Activated CD8-positive, alpha-beta T cell treated with anti-CD3 and anti-CD28 coated beads, Interleukin-2, amount 10 ng/mL, durations not matched to agents 7 days and 5 days (primary cell): Measurements from ENCODE around the gene METTL21C. TPM values are rescaled to one million over a fixed set of nuclear protein-coding genes. Genes with fewer than 3 reads are reported as not detected.

Source experiments
- ATAC-seq: fragments of 150-1000 bp; cut with Tn5 transposase; one replicate; pipeline ENCODE4 v1.10.0; 2021; ENCODE audit warnings: moderate library complexity
- CTCF ChIA-PET: fragments of 350-600 bp; sonication (Branson Sonifier 250); formaldehyde crosslinking; loops from one replicate; lab custom pipeline; 2021; ENCODE audit warnings: antibody characterized with exemption; lab: Charles Lee
- POLR2A ChIA-PET: fragments of 350-600 bp; sonication (Branson Sonifier 250); formaldehyde crosslinking; loops from one replicate; lab custom pipeline; 2021; ENCODE audit warnings: antibody characterized with exemption; lab: Charles Lee
- DNase-seq: peaks from one replicate; pipeline ENCODE4 v3.0.0-alpha.2; 2020
- H3K27ac Mint-ChIP-seq: one replicate; pipeline ENCODE4 v1.8.0; 2021; ENCODE audit warnings: mild to moderate bottlenecking, mixed read lengths
- H3K27me3 Mint-ChIP-seq: one replicate; pipeline ENCODE4 v1.8.0; 2021; ENCODE audit warnings: low read depth, mixed read lengths
- H3K36me3 Mint-ChIP-seq: one replicate; pipeline ENCODE4 v1.8.0; 2021; ENCODE audit warnings: low read depth, mixed read lengths
- H3K4me1 Mint-ChIP-seq: one replicate; pipeline ENCODE4 v1.8.0; 2021; ENCODE audit warnings: low read depth, mixed read lengths
- H3K4me3 Mint-ChIP-seq: one replicate; pipeline ENCODE4 v1.8.0; 2021; ENCODE audit warnings: mild to moderate bottlenecking, mixed read lengths
- H3K9me3 Mint-ChIP-seq: one replicate; pipeline ENCODE4 v1.8.0; 2022; ENCODE audit warnings: mixed read lengths; ENCODE audit not compliant: insufficient read depth
- total RNA-seq, 2 experiments: library from RNA; stranded (reverse); gene quantifications; one replicate each; pipeline ENCODE4 v1.2.3, GENCODE V29; 2021

METTL21C gene
- total RNA-seq = not detected

DNA sequence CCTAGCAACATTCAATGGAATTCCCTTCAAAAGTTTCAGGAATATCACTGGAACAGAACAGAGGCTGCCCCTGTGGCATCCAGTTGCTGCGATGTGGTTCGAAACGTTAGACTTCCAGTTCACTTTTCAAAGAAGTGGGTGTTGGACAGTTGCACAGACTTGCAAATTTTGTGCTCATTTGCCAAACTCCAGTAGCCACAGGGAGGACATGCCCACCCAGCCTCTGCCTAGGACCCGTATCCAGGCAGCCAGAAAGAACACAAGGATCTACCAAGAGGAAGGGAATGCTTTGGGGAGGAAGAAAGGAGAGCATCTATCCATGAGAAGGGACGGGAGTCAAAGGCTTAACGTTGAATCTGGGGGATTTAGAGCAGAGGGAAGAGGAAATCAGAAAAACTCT, at the start of gene METTL21C:
Gene METTL21C (minus strand): TSS at position 108 of the 400 bp plus-strand sequence. CDS start 546 bp downstream, outside the sequence.
- Mint-ChIP-seq H3K4me3 (no peak within 1 kb of the TSS), H3K4me1 (no peaks in the 10 kb centered on the region), H3K27me3 (peaks cover 36% of the 10 kb centered on the region), H3K27ac (no peak within 1 kb of the TSS), H3K9me3 (no peaks in the 10 kb centered on the region), H3K36me3 (no peaks in the 10 kb centered on the region)
- POLR2A ChIA-PET = no interaction called here
- CTCF ChIA-PET = interaction anchor here (0.9 kb wide), 1 partner anchor 13 kb away, joined by 3 read pairs; no protein-coding TSS in a partner anchor
- DNase-seq (no peak), ATAC-seq (no peak)

DNA sequence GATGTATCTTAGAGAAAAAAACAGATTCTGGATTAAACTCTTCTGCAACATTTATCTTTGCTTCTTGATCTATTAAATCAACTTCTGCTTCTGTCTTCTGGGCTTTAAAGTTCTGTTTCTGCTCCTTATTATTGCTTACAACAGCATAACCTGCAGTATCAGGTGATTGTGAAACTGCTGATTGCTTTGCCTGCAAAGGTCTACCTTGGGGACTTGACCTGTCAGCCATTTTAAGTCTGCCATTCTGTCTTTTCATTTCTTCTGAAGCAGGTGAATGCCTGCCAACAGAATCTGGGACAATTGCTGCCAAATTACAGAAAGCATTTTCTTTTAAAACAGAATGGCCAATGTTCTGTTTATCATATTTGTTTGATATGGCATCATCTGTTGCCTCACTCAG, 47.7 kb upstream of the METTL21C start:
- ATAC-seq = no peak

DNA sequence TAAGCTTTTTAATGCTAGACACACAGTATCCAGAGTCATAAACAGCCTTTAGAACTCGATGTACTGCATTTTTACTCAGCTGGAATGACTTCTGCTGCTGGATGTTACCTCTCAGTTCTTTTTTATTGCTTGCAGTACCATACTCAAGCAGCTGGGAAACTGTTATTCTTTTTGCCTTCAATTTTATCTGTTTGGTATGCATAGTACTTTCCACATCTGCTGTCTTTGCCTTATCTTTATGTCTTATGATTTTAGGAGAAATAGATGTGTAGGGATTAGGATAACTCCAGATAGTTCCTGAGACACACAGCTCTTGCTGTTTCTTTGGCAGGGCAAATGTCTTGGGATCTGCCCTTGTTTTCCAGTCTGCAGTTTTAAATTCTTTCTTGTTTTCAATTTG, 47.3 kb upstream of the METTL21C start:
- H3K27me3 Mint-ChIP-seq = peaks cover 38% of the 10 kb centered on the region
- ATAC-seq = no peak
- H3K27ac Mint-ChIP-seq = no peak overlapping the region
- POLR2A ChIA-PET = no interaction called here
- H3K4me1 Mint-ChIP-seq = no peaks in the 10 kb centered on the region
- CTCF ChIA-PET = no interaction called here
- H3K36me3 Mint-ChIP-seq = no peaks in the 10 kb centered on the region
- peaks cover 3% of the 10 kb centered on the region for H3K9me3 Mint-ChIP-seq
- no peak for DNase-seq
- no peak overlapping the region for H3K4me3 Mint-ChIP-seq

More for the DNA sequence above, 47.7 kb upstream of the METTL21C start:
- CTCF ChIA-PET = no interaction called here
- no peaks in the 10 kb centered on the region for H3K36me3 Mint-ChIP-seq
- H3K9me3 Mint-ChIP-seq = peaks cover 3% of the 10 kb centered on the region
- no peak overlapping the region for H3K4me3 Mint-ChIP-seq
- H3K4me1 Mint-ChIP-seq = no peaks in the 10 kb centered on the region
- H3K27me3 Mint-ChIP-seq = peaks cover 40% of the 10 kb centered on the region
- POLR2A ChIA-PET = no interaction called here
- no peak for DNase-seq
- H3K27ac Mint-ChIP-seq = no peak overlapping the region

DNA sequence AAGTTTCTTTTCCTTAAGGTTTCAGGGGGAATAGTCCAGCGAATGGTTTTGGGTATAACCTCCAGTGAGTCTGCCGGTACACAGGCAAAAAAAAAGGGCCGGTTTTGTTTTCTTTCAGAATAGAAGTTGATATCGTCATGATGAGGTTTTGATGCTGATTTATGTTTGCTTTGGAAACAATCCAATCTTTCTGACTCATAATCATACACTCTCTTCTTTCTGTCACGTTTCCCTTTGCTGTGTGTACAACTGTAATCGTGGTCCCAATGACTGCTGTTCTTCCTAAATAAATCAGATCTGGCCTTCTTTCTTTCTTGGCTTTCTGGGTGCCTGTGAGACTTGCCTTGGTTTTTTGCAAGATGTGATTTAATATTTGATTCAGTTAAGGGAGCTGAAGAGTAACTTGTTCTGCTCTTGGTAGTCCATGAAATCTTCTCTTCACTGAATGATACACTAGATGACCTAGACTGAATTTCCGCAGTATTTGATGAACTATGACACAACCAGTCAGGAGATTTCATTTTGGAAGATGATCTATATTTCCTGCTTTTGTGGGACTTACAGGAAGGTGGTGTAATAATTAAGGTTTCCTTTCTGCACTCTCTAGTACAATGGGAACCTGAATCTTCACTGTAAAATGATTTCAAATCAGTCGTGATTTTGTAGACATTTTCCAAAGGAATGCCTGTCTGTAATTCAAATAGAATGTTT, 34.9 kb upstream of the METTL21C start:
- peaks cover 26% of the 10 kb centered on the region for H3K27me3 Mint-ChIP-seq
- no peak overlapping the region for H3K4me3 Mint-ChIP-seq
- H3K27ac Mint-ChIP-seq = no peak overlapping the region
- ATAC-seq = no peak
- CTCF ChIA-PET = no interaction called here
- H3K36me3 Mint-ChIP-seq = no peaks in the 10 kb centered on the region
- DNase-seq = no peak
- H3K9me3 Mint-ChIP-seq = no peaks in the 10 kb centered on the region
- POLR2A ChIA-PET = no interaction called here
- H3K4me1 Mint-ChIP-seq = peaks cover 3% of the 10 kb centered on the region

DNA sequence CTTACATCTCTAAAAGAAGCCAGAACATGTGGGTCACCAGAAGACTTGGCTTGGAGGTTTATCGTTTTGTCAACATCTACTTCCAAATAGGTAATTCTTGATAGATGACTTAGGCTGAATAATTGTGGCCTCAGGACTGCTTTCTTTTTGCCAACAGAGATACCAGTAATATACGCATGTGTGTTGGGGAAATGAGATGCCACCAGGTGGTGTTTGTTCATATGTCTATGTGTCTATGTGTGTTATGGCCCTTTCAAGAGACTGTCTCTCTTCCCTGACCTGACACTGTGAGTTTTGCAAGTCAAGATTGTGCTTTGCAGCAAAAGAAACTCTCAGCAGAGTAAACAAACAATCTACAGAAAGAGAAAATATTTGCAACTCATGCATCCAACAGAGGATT, 31.6 kb upstream of the METTL21C start:
- no peak overlapping the region for H3K4me3 Mint-ChIP-seq
- POLR2A ChIA-PET = no interaction called here

DNA sequence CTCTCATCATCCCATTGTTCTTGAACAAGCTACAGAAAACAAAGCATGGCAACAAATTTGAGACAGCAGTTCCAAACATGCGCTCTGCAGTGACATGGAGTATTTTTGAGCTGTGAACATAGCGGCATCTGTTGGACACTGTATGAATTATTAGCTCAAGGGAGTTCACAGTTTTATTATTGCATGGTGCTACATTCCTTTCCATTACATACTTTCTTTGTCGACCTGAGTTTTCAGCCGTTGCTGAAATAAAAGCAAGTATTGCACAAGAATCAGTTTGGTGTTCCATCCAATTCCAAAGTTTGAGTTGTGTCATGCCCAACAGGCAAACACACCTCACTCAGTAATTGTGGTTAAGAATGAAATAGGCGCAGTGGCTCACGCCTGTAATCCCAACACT, 30.1 kb upstream of the METTL21C start:
- ATAC-seq (peak; percentile 50), DNase-seq (peak; percentile 27)
- Mint-ChIP-seq H3K9me3 (no peaks in the 10 kb centered on the region), H3K36me3 (no peaks in the 10 kb centered on the region), H3K27ac (no peak overlapping the region), H3K27me3 (peaks cover 32% of the 10 kb centered on the region), H3K4me1 (peaks cover 6% of the 10 kb centered on the region), H3K4me3 (no peak overlapping the region)
- ChIA-PET CTCF (interaction anchor here (0.6 to 2.1 kb wide), 10 partner anchors 16 to 169 kb away, joined by 3 to 25 read pairs (median 4); partner anchors contain the start of gene ERCC5), POLR2A (no interaction called here)

More for the DNA sequence above, 31.6 kb upstream of the METTL21C start:
- H3K36me3 Mint-ChIP-seq = no peaks in the 10 kb centered on the region
- H3K27ac Mint-ChIP-seq = no peak overlapping the region
- ATAC-seq = peak; percentile 81
- peak; percentile 47 for DNase-seq
- H3K9me3 Mint-ChIP-seq = no peaks in the 10 kb centered on the region
- CTCF ChIA-PET = interaction anchor here (0.6 to 2.0 kb wide), 2 partner anchors 18 to 140 kb away, joined by 3 to 5 read pairs; no protein-coding TSS in a partner anchor
- peaks cover 41% of the 10 kb centered on the region for H3K27me3 Mint-ChIP-seq
- H3K4me1 Mint-ChIP-seq = peaks cover 6% of the 10 kb centered on the region

DNA sequence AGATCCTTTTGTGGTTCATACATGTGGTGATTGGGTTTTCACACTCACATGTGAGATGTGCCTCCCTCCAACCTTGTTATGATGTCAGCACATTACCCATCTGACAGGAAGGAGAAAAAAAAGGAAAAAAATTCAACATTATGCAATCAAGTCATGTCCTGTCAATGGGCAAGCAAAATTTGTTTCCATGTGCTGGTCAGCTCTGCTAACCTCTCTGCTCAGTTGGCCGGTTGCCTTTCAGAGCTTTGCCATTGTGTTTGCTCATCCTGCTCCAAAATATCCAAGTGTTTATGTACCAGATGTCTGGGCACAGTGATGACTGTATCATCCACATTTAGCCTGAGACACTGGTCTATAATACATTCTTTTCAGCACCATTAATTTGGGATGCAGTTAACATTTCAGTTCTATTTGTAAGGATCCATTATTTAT, 27.0 kb upstream of the METTL21C start:
- DNase-seq (no peak), ATAC-seq (no peak)
- Mint-ChIP-seq H3K36me3 (no peaks in the 10 kb centered on the region), H3K4me1 (peaks cover 3% of the 10 kb centered on the region), H3K27ac (no peak overlapping the region), H3K27me3 (peaks cover 21% of the 10 kb centered on the region), H3K9me3 (no peaks in the 10 kb centered on the region), H3K4me3 (no peak overlapping the region)
- ChIA-PET POLR2A (no interaction called here), CTCF (interaction anchor here (1.1 kb wide), 1 partner anchor 149 kb away, joined by 3 read pairs; no protein-coding TSS in a partner anchor)

DNA sequence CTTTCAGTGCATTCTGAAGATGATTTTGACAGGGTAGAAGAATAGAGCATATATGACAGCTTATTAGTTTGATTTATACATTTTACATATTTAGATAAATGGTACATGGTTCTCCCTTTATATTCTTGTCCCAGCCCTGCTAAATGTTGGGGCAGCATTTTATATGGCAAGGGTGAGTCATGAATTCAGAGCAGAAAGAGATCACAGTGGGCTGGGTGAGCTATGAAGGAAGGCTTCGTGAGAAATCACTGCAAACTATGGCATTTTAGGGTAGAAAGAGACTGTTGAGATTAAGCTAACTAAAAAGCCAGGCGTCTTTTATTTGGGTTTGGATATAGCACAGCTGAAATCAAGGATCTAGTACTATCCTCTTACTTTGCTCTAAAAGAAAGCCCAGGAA, 23.9 kb upstream of the METTL21C start:
- no peaks in the 10 kb centered on the region for H3K36me3 Mint-ChIP-seq
- POLR2A ChIA-PET = no interaction called here
- DNase-seq = no peak
- CTCF ChIA-PET = interaction anchor here (1.3 kb wide), 1 partner anchor 138 kb away, joined by 5 read pairs; no protein-coding TSS in a partner anchor
- ATAC-seq = no peak
- no peak overlapping the region for H3K27ac Mint-ChIP-seq
- H3K9me3 Mint-ChIP-seq = no peaks in the 10 kb centered on the region
- no peak overlapping the region for H3K4me3 Mint-ChIP-seq
- peaks cover 3% of the 10 kb centered on the region for H3K4me1 Mint-ChIP-seq
- H3K27me3 Mint-ChIP-seq = peaks cover 15% of the 10 kb centered on the region

DNA sequence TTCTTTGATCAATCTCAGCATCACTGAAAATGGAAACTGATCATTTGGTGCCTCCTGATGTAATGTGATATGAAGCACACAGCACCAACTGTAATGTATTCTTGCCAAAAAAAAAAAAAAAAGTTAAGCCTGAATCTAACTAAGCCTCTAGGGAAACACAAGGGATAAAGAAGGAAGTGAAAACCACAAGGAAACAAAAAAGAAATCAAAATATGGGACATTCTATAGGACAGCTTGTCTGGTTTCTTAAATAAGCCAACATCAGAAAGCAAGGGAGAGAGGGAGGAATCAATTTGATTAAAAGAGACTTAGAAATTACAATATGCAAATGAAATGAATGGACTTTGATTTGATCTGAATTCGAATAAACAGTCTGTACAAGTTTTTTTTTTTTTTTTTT, 20.6 kb upstream of the METTL21C start:
- Mint-ChIP-seq H3K4me3 (no peak overlapping the region), H3K9me3 (no peaks in the 10 kb centered on the region), H3K4me1 (no peaks in the 10 kb centered on the region), H3K27ac (no peak overlapping the region), H3K36me3 (no peaks in the 10 kb centered on the region), H3K27me3 (peaks cover 2% of the 10 kb centered on the region)
- DNase-seq (no peak), ATAC-seq (no peak)
- POLR2A ChIA-PET = no interaction called here
- CTCF ChIA-PET = no interaction called here

DNA sequence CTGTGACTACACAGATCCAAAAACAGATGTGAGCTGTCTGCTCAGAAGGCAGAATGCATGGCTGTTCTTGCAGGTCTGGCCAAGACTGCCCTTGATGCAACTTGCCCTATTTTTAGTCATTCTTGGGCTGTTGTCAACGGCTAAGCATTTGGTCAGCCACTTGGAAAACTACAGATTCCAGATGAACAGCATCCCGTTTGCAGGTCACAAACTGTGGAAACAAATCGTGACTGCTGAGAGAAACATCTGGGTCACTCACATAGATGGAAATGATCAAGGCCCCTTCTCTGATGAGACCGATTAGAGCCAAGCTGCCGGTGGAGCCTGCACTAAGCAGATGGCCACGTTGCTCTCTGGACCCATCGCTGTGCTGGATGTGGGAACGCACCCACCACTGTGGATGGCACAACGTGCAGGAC, 15.4 kb upstream of the METTL21C start:
- Mint-ChIP-seq H3K27me3 (peaks cover 21% of the 10 kb centered on the region), H3K4me3 (no peak overlapping the region), H3K4me1 (no peaks in the 10 kb centered on the region), H3K9me3 (no peaks in the 10 kb centered on the region), H3K27ac (no peak overlapping the region), H3K36me3 (no peaks in the 10 kb centered on the region)
- DNase-seq (no peak), ATAC-seq (no peak)
- POLR2A ChIA-PET = no interaction called here
- CTCF ChIA-PET = interaction anchor here (1.0 kb wide), 1 partner anchor 15 kb away, joined by 3 read pairs; no protein-coding TSS in a partner anchor

DNA sequence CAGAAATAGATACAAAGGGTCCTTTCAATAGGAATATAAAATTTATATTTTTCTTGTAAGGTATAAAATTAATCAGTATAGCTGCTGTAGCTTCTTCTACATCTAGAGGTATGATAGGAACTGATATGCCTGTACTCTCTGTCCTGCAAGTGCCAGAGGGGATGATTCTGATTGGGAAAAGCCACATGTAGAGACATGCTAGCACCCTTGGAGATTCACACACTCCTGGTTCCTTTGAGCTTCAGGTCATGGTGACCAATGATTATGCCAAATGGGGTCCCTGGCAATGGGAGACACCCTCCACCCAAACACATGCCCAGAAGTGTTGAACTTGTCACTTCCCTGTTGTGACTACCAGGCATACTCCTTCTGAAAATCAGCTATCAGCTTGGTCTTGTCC, 14.7 kb upstream of the METTL21C start:
- CTCF ChIA-PET = interaction anchor here (2.0 kb wide), 1 partner anchor 16 kb away, joined by 5 read pairs; no protein-coding TSS in a partner anchor
- no peaks in the 10 kb centered on the region for H3K36me3 Mint-ChIP-seq
- ATAC-seq = no peak
- H3K9me3 Mint-ChIP-seq = no peaks in the 10 kb centered on the region
- POLR2A ChIA-PET = no interaction called here
- H3K27me3 Mint-ChIP-seq = peaks cover 24% of the 10 kb centered on the region
- DNase-seq = no peak
- no peaks in the 10 kb centered on the region for H3K4me1 Mint-ChIP-seq
- no peak overlapping the region for H3K27ac Mint-ChIP-seq
- no peak overlapping the region for H3K4me3 Mint-ChIP-seq

DNA sequence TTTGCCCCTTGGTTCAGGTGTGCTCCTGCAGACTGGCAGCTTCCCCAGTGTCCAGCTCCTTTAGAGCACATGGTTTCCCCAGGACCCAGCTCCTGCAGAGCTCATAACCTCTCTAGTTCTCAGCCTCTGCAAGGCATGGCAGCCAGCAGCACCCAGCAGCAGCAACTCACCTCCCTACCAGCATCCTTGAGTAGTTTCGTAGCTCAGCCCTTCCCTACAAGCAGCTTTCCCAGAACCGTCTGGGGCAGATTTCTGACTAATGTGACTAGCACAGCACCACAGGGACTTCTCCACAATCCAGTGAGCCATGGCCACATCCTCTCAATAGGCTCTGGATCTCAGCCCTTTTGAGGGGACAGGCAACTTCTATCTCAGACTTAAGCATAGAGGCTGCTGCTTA, 14.1 kb upstream of the METTL21C start:
- H3K27me3 Mint-ChIP-seq = peaks cover 24% of the 10 kb centered on the region
- no peak for DNase-seq
- no peak overlapping the region for H3K27ac Mint-ChIP-seq
- H3K4me1 Mint-ChIP-seq = no peaks in the 10 kb centered on the region
- ChIA-PET CTCF (interaction anchor here (2.0 kb wide), 1 partner anchor 17 kb away, joined by 5 read pairs; no protein-coding TSS in a partner anchor), POLR2A (no interaction called here)
- no peak overlapping the region for H3K4me3 Mint-ChIP-seq
- no peaks in the 10 kb centered on the region for H3K9me3 Mint-ChIP-seq
- H3K36me3 Mint-ChIP-seq = no peaks in the 10 kb centered on the region
- ATAC-seq = no peak
